Transverse colon (tissue), 4 donors: Measurements from ENCODE around the gene SMIM5. TPM values are rescaled to one million over a fixed set of nuclear protein-coding genes. Genes with fewer than 3 reads are reported as not detected.

ENCODE experiments used
- DNase-seq: peaks from one replicate; pipeline ENCODE4 v3.0.0-alpha.2; 2019
- H3K27ac ChIP-seq, 4 donors: fragments of 200-600 bp; sonication (generic); 2 replicates each; pipeline ENCODE4 v1.5.1; 2016 to 2018; ENCODE audit warnings: inconsistent platforms in 4 of 4
- H3K27me3 ChIP-seq: fragments of 200-600 bp; sonication (generic); 2 replicates; pipeline ENCODE4 v1.5.1; 2017; ENCODE audit warnings: inconsistent platforms
- H3K36me3 ChIP-seq, 4 donors: fragments of 200-600 bp; sonication (generic); 2 replicates each; pipeline ENCODE4 v1.5.1; 2017 to 2019; ENCODE audit warnings: inconsistent platforms in 4 of 4
- H3K4me1 ChIP-seq, 4 donors: fragments of 200-600 bp; sonication (generic); 2 replicates each; pipeline ENCODE4 v1.5.1; 2017 to 2020; ENCODE audit warnings: inconsistent platforms in 4 of 4
- H3K4me3 ChIP-seq, 4 donors: fragments of 200-600 bp; sonication (generic); 1 replicate in 1 of 4; 2 replicates in 3 of 4; pipeline versions ENCODE4 v1.5.1 to v1.6.1; 2017 to 2019; ENCODE audit warnings: inconsistent platforms in 4 of 4
- H3K9me3 ChIP-seq, 2 donors: fragments of 200-600 bp; sonication (generic); 2 replicates each; pipeline ENCODE4 v1.5.1; 2017 to 2019; ENCODE audit warnings: inconsistent platforms in 2 of 2
- EP300 ChIP-seq: sonication (generic); formaldehyde crosslinking; IDR thresholded peaks from one replicate; pipeline ENCODE4 v1.6.1; 2017; ENCODE audit warnings: antibody characterized with exemption, low read depth
- POLR2A ChIP-seq: fragments of 450-650 bp; IDR thresholded peaks from one replicate; pipeline ENCODE4 v1.6.1; 2016; ENCODE audit warnings: antibody characterized with exemption, mild to moderate bottlenecking, moderate library complexity
- POLR2AphosphoS5 ChIP-seq, 3 donors: sonication (generic); formaldehyde crosslinking; IDR thresholded peaks; one replicate each; pipeline ENCODE4 v1.6.1; 2016; ENCODE audit warnings: antibody characterized with exemption in 3 of 3
- WGBS, 2 donors: methylation state at CpG; one replicate each; pipeline ENCODE4 v1.1.5; 2018; ENCODE audit warnings: low coverage in 1 of 2; 5-methylcytosine and 5-hydroxymethylcytosine counted together
- in situ Hi-C, 4 donors: fragments of 200-750 bp; cut with MboI; loops; one replicate each; pipeline versions ENCODE4 v1.15.0 to v1.15.1; 2017; ENCODE audit warnings: low sequenced_read_pairs in 3 of 4, low pct_ligation_motif_present in 1 of 4, low pct_unique_long_range_greater_than_20kb in 1 of 4
- intact Hi-C: fragments of 100-400 bp; cut with DNase I; formaldehyde crosslinking; loops from one replicate; pipeline ENCODE4 v1.15.1; 2023; ENCODE audit warnings: low total_unique reads
- total RNA-seq, 4 donors: library from RNA; depleted of rRNA; stranded (reverse); fragments of >200 nt; gene quantifications; one replicate each; pipeline ENCODE4 v1.1.0, GENCODE V29; 2016
- TF ChIP-seq, protein P1 (sequence below), 5 experiments: fragments of 200-600 bp in 3 of 5; fragments of 450-650 bp in 2 of 5; sonication (generic) in 3 of 5; IDR thresholded peaks; 1 replicate in 2 of 5; 2 replicates in 3 of 5; pipeline ENCODE4 v1.5.1; 2016 to 2017; ENCODE audit warnings: antibody characterized with exemption in 5 of 5, inconsistent platforms in 3 of 5, mild to moderate bottlenecking in 2 of 5, moderate library complexity in 1 of 5

SMIM5 gene
- total RNA-seq, 4 donors from 2014 or later = 31.3 to 71.4 (median 50.0) TPM; not detected in 1

DNA sequence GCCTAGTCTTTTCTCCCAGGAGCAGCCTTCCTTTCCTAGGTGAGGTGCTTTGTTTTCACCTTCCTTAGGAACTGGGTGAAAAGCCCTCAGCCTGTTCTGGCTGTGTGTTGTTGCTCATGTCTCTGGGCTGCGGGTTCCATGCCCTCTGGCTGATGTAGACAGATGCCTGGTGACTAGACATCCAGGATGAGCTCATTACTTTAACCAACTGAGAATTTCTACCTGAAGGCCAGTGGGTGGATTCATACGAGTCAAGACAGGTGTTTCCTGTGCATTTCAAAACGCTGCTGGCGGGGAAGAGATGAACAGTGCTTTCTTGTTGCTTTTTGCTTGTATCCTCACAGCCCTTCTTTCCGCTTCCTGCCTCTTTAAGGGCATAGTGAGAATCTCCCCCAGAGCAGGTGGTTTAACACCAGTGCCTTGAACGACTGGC is 56.2 kb downstream of the SMIM5 start:
- WGBS, 2 donors = 67% methylated on average over 6 of the region's 6 CpGs; no CpG with 5 or more reads in 1 of the 2 donors
- no peaks in the 10 kb centered on the region for H3K9me3 ChIP-seq
- H3K4me1 ChIP-seq = peaks cover 20 to 75% (median 29%) of the 10 kb centered on the region in 4 donors
- no peak for TF ChIP-seq POLR2AphosphoS5 (IDR thresholded peaks at IDR 0.05)
- TF ChIP-seq, protein P1, sequence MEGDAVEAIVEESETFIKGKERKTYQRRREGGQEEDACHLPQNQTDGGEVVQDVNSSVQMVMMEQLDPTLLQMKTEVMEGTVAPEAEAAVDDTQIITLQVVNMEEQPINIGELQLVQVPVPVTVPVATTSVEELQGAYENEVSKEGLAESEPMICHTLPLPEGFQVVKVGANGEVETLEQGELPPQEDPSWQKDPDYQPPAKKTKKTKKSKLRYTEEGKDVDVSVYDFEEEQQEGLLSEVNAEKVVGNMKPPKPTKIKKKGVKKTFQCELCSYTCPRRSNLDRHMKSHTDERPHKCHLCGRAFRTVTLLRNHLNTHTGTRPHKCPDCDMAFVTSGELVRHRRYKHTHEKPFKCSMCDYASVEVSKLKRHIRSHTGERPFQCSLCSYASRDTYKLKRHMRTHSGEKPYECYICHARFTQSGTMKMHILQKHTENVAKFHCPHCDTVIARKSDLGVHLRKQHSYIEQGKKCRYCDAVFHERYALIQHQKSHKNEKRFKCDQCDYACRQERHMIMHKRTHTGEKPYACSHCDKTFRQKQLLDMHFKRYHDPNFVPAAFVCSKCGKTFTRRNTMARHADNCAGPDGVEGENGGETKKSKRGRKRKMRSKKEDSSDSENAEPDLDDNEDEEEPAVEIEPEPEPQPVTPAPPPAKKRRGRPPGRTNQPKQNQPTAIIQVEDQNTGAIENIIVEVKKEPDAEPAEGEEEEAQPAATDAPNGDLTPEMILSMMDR (IDR thresholded peaks at IDR 0.05) = no peak
- TF ChIP-seq EP300 = no peak
- TF ChIP-seq POLR2A = no peak
- peak overlapping the region; percentile 49 to 65 (median 51) for H3K27ac ChIP-seq
- intact Hi-C loops (no loop called here), in situ Hi-C loops (no loop called here)
- no peaks in the 10 kb centered on the region for H3K27me3 ChIP-seq
- no peak for DNase-seq
- no peak overlapping the region for H3K4me3 ChIP-seq
- H3K36me3 ChIP-seq = no peaks in the 10 kb centered on the region

Other genes with a start within 250 kb of the SMIM5 start
- gene GRB2, start 227.8 kb upstream of the SMIM5 start, total RNA-seq = 100 to 1,000 TPM; 105 to 183 (median 136) TPM
- gene TMEM94, start 176.8 kb upstream of the SMIM5 start, total RNA-seq = 100 to 1,000 TPM; 128 to 708 (median 280) TPM
- gene CASKIN2, start 117.9 kb upstream of the SMIM5 start, total RNA-seq = 100 to 1,000 TPM in 1 of 4 donors, 10 to 100 TPM in 3; 16.5 to 128 (median 24.8) TPM
- 100 to 1,000 TPM in 1 of 4 donors, 10 to 100 TPM in 3; 36.6 to 105 (median 61.2) TPM for gene TSEN54, start 116.9 kb upstream of the SMIM5 start, total RNA-seq
- 1,000 to 10,000 TPM in 1 of 4 donors, 100 to 1,000 TPM in 3; 326 to 1,573 (median 641) TPM for gene LLGL2, start 107.7 kb upstream of the SMIM5 start, total RNA-seq
- gene MYO15B, start 45.6 kb upstream of the SMIM5 start, total RNA-seq = 1,000 to 10,000 TPM in 1 of 4 donors, 100 to 1,000 TPM in 2, 10 to 100 TPM in 1; 59.3 to 1,778 (median 829) TPM
- gene RECQL5, start 33.7 kb downstream of the SMIM5 start, total RNA-seq = 100 to 1,000 TPM in 2 of 4 donors, 10 to 100 TPM in 2; 25.1 to 129 (median 80.3) TPM
- gene SAP30BP, start 33.9 kb downstream of the SMIM5 start, total RNA-seq = 10 to 100 TPM; 49.0 to 83.8 (median 71.4) TPM
- 100 to 1,000 TPM; 196 to 323 (median 229) TPM for gene ITGB4, start 88.0 kb downstream of the SMIM5 start, total RNA-seq
- 100 to 1,000 TPM in 1 of 4 donors, 10 to 100 TPM in 1, 1 to 10 TPM in 2; 9.3 to 116 (median 30.9) TPM for gene GALK1, start 131.8 kb downstream of the SMIM5 start, total RNA-seq
- 10 to 100 TPM; 24.0 to 99.1 (median 63.1) TPM for gene UNK, start 151.4 kb downstream of the SMIM5 start, total RNA-seq
- 10 to 100 TPM in 3 of 4 donors, 1 to 10 TPM in 1; 3.0 to 48.3 (median 16.2) TPM for gene UNC13D, start 211.0 kb downstream of the SMIM5 start, total RNA-seq
- gene WBP2, start 221.9 kb downstream of the SMIM5 start, total RNA-seq = 10 to 100 TPM; 27.7 to 75.1 (median 56.8) TPM
- 100 to 1,000 TPM in 1 of 4 donors, 10 to 100 TPM in 3; 38.6 to 118 (median 41.0) TPM for gene TRIM47, start 245.1 kb downstream of the SMIM5 start, total RNA-seq